ENCODE data around the gene ZNF672.
A peak's percentile ranks its signal among the peaks of the same experiment; 100 is the strongest.

The ZNF672 gene

GRCh38 chr1:248837045-248837780 is 811 bp upstream of the ZNF672 start:
- DNase-seq, result no peak

GRCh38 chr1:248838357-248839167 is 538 bp downstream of the ZNF672 start:
- peak; percentile 75 for DNase-seq

- DNase-seq, result no peak
These were observed 1.1 kb downstream of the ZNF672 start for GRCh38 chr1:248839168-248839555.

- DNase-seq, result no peak
These were observed 2.9 kb downstream of the ZNF672 start for GRCh38 chr1:248840946-248841345.

- DNase-seq, result peak; percentile 66
These were observed 3.8 kb downstream of the ZNF672 start for GRCh38 chr1:248841702-248842395.

GRCh38 chr1:248842781-248843331 is 4.8 kb downstream of the ZNF672 start:
- no peak for DNase-seq

GRCh38 chr1:248843687-248844086 is 5.7 kb downstream of the ZNF672 start:
- no peak for DNase-seq

GRCh38 chr1:248844526-248844925 is 6.5 kb downstream of the ZNF672 start:
- DNase-seq, result no peak

GRCh38 chr1:248847181-248847955 is 9.3 kb downstream of the ZNF672 start:
- DNase-seq, result no peak

GRCh38 chr1:248847956-248848561 is 10.0 kb downstream of the ZNF672 start:
- no peak for DNase-seq

- no peak for DNase-seq
These were observed 10.6 kb downstream of the ZNF672 start for GRCh38 chr1:248848602-248849001.

GRCh38 chr1:248849152-248849551 is 11.1 kb downstream of the ZNF672 start:
- DNase-seq, result no peak

- no peak for DNase-seq
These were observed 11.6 kb downstream of the ZNF672 start for GRCh38 chr1:248849637-248850036.

- no peak for DNase-seq
These were observed 12.1 kb downstream of the ZNF672 start for GRCh38 chr1:248850124-248850523.

- no peak for DNase-seq
These were observed 12.7 kb downstream of the ZNF672 start for GRCh38 chr1:248850536-248851251.

- no peak for DNase-seq
These were observed 13.4 kb downstream of the ZNF672 start for GRCh38 chr1:248851390-248851789.

- DNase-seq, result no peak
These were observed 14.7 kb downstream of the ZNF672 start for GRCh38 chr1:248852481-248853405.

GRCh38 chr1:248853663-248854375 is 15.8 kb downstream of the ZNF672 start:
- DNase-seq, result no peak

GRCh38 chr1:248855580-248855979 is 17.6 kb downstream of the ZNF672 start:
- no peak for DNase-seq

Measured in fibroblast of skin of abdomen (primary cell).